HG03175 (cell line): ENCODE data around the gene SPTLC2.
A peak's percentile ranks its signal among the peaks of the same experiment; 100 is the strongest.

Experiments
- ATAC-seq: cut with Tn5 transposase; IDR thresholded peaks from one replicate; pipeline ENCODE4 v1.9.1; 2021; ENCODE audit warnings: mild to moderate bottlenecking, moderate library complexity; ENCODE audit not compliant: unreplicated experiment

Gene SPTLC2

GRCh38 chr14:77623201-77623600, 6.8 kb upstream of the SPTLC2 start:
- ATAC-seq = no peak

DNA sequence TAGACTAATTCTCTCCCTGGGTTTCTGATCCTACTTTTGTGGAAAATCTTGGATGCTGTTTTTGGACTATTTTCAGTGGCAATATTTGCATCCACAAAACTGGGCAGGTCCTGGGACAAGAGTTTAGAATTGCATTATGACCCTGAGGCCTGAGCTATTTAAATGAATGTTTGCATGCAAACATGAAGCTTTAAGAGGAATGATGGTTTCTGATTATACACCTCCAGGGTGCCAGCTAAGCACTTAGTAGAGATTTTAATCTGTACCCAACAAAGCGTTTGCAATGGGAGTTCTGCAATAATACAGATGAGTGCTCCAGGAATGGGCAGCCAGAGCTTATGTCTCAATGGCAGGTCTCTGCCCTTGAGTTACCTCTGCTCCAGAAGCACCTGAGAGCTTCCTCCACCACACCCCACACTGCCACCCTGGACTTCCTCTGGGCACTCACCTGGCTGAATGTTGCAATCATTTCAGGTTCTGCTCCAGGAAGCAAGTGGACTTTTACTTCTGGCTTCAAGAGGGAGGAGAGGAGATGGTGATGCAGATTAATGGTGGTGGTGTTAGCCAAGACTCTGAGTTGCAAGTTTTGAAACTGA, 6.0 kb upstream of the SPTLC2 start:
- no peak for ATAC-seq

DNA sequence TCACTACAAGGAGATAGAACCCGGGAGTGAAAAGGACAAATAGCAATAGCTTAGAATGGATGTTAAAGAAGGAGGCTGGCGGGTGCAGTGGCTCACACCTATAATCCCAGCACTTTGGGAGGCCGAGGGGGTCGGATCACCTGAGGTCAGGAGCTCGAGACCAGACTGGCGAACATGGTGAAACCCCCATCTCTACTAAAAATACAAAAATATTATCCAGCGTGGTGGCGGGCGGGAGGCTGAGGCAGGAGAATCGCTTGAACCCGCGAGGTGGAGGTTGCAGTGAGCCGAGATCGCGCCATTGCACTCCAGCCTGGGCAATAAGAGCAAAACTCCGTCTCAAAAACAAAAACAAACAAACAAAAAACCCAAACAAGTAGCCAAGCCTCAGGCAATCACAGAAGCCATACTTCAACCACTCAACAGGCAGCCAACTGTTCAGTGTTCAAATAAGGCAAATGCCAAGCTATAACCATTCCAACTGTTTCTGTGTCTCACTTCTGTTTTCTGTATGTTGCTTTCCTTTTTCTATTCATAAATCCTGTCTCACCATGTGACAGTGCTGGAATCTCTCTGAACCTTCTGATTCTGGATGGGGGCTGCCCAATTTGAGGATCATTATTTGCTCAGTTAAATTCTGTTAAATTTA, 3.9 kb upstream of the SPTLC2 start:
- ATAC-seq = no peak

- ATAC-seq = no peak
Observed at GRCh38 chr14:77618381-77618970, 2.0 kb upstream of the SPTLC2 start.

DNA sequence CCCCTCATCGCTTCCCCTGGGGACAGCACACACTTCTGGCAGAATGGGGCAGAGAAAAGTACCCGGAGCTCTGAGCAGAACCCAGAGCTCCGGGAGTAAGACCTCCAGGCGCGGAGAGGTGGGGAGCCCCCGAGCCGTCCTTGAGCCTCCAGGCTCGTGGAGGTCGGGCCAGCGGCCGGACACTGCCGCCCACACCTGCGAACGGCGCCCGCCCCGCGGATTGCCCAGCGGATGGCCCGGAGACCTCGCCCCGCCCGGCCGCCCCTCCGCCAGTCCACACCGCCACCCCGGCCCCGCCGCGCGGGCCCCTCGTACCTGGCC, 344 bp downstream of the SPTLC2 start:
- no peak for ATAC-seq

- no peak for ATAC-seq
Observed at GRCh38 chr14:77615361-77616132, 890 bp downstream of the SPTLC2 start.

- ATAC-seq = no peak
Observed at GRCh38 chr14:77613201-77613600, 3.2 kb downstream of the SPTLC2 start.

DNA sequence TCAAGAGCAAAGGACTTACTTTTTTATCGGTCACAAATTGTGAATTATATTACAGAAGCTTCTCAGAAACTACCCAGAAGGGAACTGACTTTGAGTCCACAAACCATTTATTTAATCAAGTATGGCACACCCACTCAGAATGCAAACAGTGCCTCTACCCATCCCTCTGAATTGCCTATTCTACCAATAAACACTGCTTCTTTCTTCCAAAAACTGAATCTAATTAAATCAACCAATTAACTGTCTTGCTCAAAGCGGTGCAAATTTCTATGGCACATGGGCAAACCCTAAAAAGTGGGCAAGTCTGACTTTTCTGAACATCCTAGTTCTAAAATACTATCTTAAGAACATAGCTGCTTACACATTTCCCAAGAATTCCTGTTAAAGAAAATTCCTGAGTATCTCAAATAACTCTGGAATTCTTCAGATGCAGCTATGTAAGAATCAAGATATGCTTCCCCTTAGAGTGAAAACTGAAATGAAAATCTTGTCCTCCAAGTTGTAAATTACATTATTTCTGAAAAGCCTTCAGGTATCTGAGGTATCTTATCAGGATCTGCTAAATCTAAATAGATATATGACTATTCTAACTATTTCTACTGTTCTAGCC, 4.3 kb downstream of the SPTLC2 start:
- ATAC-seq = no peak

GRCh38 chr14:77610553-77610952, 5.9 kb downstream of the SPTLC2 start:
- ATAC-seq = no peak

DNA sequence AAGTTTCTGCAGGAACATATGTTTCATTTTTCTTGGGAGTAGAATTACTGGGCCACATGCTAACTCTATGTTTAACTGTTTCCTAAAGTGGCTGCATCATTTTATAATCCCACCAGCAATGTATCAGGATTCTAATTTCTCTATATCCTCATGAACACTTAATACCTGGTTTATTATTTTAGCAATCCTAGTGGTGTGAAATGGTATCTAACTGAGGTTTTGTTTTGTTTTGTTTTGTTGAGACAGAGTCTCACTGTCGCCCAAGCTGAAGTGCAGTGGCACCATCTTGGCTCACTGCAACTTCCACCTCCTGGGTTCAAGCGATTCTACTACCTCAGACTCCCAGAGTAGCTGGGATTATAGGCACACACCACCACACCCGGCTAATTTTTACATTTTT, 6.5 kb downstream of the SPTLC2 start:
- no peak for ATAC-seq

DNA sequence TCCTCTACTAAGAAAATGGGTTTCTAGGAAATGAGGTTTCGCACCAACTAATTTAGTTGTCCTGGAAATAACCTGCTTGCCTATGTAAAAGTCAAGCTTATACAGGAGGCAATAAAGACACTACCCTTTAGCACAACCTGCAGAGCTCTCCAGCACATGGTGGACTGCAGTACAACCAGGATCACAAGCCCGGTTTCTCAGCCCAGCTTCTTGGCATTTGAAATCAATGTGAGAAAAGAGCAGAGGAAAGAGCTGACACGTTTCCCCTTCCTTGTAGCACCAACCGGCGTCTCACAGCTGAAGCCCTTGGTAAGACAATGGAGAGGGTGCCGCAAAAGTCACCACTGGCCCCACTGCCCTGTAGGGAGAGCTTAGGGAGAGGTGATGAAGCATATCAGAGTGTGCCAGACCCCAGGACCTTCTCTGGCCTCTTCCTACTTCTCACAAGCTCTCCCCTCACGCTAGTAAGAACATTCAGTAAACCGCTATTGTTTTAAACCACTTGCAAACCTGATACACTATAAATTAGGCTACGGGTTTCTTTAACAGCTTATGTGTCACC, 8.6 kb downstream of the SPTLC2 start:
- peak; percentile 59 for ATAC-seq

- no peak for ATAC-seq
Observed at GRCh38 chr14:77605392-77605972, 11.0 kb downstream of the SPTLC2 start.

DNA sequence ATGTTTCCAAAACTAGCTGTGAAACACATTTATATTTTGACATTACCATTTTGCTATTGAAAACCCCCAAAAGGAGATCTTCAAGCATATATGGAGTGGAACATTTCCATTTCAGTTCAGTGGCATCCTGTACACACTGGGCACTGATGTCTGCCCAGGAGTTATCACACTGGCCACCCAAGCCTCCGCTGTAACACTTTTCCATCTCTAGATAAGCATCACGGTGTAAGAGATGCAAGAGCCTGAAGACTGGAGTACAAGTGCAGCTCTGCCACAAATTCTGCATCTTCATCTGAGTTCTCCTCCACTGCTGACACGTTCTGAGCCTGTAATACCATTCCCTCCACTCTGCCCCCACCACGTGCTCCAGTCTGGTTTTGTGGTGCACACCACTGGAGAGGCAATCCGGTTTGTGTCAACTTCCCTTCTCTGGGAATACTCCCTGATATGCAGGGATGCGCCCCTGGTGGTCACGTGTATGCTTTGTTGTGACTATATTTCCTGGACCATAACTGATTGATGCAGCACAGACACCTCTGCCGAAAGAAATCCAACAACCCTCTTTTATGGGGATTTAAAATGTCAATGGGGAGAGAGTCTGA, 12.7 kb downstream of the SPTLC2 start:
- no peak for ATAC-seq

DNA sequence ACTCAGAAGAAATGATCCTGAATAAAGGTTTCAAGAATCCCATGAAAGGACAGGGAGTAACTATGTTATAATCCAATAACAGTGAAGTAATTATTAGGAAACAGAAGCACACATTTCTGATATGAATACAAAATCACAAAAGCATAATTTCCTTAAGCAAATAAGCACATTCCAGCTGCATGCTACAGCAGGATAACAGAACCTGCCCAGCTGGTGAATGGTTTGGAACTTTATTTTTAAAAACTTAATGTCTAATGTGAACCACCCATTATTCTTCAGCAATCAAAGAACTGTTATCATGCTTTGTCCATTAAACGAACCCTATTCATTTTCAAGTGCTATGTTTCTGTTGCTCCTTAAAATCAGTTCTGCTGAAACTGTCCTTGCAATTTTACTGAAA, 13.4 kb downstream of the SPTLC2 start:
- no peak for ATAC-seq

DNA sequence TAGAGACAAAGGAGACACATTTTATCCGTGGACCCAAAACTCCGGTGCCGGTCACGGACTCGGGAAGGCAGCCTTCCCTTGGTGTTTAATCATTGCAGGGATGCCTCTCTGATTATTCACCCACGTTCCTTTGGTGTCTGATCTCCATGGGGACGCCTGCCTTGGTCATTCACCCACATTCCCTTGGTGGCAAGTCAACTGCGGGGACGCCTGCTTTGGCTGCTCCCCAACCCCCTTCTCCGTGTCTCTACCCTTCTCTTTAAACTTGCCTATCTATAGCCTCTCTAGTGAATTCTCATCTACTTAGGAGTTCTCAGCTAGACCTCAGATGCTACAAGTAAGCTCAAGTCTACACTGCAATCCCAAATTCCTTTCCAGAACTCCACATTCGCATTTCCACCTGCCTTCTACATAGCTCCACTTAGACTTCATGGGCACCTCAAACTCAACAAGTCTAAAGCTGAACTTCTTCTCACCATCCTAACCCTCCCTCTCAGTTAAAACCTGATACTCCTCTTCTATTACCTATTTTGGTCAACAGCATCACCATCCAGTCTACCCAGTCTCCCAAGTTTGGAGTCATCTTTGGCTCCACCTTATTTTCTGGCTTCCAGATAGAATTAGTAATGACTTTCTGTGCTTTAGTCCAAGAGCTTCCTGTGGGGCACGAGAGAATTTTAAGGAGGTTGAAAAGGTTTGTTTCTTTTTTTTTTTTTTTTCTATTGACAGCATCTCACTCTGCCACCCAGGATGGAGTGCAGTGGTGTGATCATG, 14.4 kb downstream of the SPTLC2 start:
- ATAC-seq = no peak

DNA sequence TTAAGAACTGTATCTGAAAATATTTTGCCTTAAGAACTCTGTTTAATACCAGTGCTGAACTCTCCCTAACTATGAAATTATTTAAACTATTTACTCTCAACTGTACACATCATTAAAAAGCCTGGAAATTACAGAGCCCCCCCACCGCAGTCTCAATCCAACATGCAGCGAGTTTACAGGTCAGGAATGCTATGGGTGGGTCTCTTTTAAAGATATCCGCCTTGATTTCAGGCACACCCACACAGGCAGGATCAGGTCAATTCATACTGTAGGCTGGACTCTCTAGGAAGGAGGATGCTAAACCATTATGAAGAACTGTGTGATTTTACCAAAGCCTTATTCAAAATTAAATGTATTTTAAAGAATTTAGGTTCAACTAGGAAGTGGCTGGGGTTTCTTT, 16.5 kb downstream of the SPTLC2 start:
- no peak for ATAC-seq

GRCh38 chr14:77598366-77599070, 17.9 kb downstream of the SPTLC2 start:
- ATAC-seq = no peak

DNA sequence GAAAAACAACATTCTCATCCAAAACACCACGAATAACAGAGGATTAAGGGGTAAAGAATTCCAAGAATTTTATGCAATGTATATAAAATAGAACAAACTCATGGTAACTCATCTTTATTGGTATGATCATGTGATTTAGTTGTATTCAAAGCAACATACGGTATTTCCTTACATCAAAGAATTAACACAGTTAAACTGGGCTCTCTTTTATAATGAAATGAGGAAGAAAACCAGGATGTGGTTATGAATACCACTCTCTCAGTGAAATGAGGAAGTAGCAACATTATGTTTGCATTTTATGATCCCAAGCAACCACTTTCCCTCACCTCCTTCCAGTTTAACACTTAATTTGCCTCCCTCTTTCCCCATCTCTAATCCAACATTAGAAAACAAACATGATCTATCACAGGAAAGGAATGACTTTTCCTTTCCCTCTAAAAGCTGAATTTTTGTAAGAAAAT, 22.9 kb downstream of the SPTLC2 start:
- peak; percentile 76 for ATAC-seq
